Activated CD4-positive, CD25-positive, alpha-beta regulatory T cell treated with anti-CD3 and anti-CD28 coated beads, Interleukin-2, amount 50 U/mL, for 16 hours (primary cell): ENCODE measurements around the gene SLC38A3.
A peak's percentile ranks its signal among the peaks of the same experiment; 100 is the strongest.
"Not testable (repeated sequence)": the region's sequence is repeated elsewhere in the genome, so short reads cannot be mapped to it uniquely, and the experiment has no call there.

Source experiments
- DNase-seq: peaks from one replicate; pipeline ENCODE4 v3.0.0-alpha.2; 2020; ENCODE audit warnings: low read depth, low spot score

Gene SLC38A3

DNA sequence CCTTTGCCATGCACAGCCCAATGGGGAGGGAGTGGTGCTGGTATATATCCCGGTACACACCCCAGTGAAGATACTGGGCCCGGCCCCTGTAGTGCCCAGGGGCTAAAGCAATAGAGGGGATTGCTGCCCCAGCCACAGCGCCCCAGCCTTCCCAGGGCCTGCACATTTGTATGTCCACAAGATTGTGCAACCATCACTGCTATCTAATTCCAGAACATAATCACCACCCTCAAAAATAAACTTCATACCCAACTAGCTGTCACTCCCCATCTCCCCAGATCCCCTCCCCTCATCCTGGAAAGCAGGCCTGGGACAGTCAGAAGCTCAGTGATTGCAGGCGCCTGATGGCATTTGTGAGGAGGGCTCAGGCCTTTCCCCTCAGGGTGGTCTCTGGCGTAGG is 44.4 kb downstream of the SLC38A3 start:
- DNase-seq: no peak

DNA sequence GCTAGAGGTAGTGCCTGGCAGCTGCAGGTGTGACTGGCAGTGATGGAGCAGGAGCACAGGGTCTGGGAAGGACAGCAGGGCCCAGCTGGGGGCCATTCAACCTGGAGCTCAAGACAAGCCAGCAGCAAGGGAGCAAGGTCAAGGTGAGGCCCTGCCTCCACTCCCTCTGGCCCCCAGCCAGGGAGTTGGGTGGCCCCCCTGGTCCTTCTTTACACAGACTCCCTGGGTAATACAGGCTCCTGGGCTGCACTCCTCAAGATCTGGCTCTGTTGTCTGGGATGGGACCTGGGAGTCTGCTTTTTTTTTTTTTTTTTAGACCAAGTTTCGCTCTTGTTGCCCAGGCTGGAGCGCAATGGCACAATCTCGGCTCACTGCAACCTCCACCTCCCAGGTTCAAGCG is 45.4 kb downstream of the SLC38A3 start:
- no peak for DNase-seq

DNA sequence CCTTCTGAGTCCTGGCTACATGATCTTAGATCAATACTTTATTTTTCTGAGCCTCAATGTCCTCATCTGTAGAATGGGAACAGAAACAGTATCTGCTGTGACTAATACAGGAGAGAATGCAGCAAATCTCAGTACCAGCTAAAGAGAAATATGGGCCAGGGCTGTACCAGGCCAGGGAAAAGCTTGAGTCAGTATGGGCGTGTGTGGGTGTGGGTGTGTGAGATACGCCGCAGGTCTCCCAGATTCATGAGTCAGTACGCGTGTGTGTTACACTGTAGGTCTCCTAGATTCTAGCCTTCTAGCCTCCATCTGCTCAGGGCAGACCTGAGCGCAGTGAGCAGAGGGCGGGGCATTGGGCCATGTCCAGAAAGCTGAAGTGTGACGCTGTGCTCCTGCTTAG is 46.1 kb downstream of the SLC38A3 start:
- DNase-seq: no peak

DNA sequence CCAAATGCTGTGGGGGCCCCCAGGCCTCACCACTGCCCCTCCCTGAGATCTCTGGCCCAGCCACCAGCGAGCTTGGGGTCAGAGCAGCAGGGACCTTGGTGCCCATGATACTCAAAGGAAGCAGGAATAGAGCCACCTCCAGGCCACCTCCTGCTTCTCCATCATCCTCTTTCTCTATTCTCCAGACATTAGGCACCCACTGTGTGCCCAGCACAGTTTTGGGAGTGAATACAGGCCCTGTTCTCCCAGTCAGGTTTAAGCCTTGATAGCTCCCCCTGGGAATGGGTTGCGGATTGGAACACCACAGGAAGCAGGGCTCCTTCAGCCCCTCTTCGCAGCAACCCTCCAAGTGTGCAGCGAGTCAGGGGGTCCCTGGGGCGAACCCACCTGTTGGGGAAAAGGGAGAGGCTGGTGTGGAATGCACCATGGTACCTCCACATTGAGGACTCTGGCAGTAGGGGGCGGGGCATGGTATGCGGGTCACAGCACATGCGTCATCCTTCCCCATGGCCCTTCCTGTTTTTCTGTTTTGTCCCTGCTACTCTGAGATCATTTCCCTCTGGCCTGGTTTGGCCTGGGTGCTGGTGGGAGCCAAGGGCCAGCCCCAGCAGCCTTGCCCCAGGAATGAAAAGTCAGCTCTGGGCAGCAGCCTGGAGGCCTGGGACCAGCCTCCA is 49.6 kb downstream of the SLC38A3 start:
- no peak for DNase-seq

DNA sequence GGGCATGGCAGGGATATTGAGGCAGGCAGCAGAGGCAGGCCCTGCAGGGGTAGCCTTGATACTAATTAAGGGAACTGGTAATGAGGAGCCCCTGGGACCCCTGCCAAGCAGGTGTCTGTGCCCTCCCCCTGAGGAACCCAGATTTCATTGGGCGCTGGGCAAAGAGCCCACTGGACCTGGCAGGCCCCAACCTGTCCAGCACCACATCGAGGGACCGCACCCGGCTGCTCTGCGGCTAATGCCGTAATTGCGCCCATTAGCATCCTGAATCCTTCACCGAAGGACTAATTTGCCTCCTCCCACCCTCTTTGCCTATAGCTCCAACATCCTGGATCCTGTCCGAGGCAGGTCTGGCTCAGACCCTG is 50.2 kb downstream of the SLC38A3 start:
- no peak for DNase-seq

DNA sequence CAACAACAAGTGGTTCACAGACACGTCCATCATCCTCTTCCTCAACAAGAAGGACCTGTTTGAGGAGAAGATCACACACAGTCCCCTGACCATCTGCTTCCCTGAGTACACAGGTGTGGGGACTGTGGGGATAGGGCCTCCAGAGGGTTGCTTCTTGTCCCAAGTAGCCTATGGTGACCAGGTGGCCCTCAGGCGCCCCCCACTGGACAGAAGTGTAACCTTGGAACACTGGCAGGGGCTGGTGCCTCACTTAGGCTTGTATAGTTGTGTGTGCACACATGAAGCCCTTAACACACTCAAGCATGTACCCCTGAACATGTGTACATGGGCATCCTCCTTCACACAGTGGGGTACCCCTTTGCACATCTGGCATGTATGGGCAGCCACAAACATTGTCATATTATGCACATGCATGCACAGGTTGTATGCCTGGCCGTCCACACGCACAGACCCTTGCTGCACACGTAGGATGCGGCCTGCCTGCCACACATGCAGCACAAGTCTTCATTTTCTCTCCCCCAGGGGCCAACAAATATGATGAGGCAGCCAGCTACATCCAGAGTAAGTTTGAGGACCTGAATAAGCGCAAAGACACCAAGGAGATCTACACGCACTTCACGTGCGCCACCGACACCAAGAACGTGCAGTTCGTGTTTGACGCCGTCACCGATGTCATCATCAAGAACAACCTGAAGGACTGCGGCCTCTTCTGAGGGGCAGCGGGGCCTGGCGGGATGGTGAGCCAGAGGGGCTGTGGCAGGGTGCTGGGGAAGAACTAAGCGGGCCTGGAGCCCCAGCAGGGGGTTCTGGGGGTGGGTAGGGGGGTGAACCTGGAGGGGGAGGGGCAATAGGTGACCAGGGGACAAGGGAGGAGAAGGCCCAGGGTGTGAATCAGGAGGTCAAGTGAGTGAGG is 52.2 kb downstream of the SLC38A3 start:
- DNase-seq: no peak

DNA sequence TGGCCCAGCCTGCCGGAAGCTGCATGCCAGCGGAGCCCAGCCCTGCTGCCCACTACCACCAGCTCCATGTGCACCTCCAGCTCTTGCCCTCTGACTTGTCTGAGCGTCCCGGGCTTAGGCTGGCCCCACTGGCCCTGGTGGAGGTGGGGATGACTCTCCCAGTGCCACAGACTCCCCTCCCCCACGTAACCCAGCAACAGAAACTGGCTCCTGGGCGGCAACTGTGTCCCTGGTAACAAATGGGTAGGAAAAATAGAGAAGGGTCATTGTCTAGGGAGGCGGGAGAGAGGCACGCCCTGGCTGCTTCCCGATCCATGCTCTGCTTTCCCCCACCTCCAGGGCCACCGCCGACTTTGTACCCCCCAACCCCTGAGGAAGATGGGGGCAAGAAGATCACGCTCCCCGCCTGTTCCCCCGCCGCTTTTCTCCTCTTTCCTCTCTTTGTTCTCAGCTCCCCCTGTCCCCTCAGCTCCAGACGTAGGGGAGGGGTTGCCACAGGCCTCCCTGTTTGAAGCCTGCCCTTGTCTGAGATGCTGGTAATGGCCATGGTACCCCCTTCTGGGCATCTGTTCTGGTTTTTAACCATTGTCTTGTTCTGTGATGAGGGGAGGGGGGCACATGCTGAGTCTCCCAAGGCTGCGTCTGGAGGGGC is 53.1 kb downstream of the SLC38A3 start:
- DNase-seq: no peak

DNA sequence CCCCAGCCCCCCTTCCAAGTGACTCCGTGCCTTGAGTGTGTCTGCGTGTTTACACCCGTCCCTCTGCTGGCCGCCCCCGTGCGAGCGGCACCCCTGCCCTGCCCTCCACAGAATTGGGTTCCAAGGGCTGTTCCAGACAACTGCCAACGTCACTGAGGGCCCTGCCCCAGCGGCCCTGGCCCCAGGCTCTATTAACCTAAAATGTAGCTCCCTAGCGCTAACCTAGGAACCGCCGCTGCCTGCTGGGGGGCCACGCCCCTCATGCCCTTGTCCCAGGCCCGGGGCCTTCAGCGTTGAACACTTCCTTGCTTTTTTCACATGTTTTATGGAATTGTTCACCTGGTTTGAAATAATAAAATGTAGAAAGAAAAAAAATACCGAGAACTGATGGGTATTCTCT is 53.9 kb downstream of the SLC38A3 start:
- no peak for DNase-seq

DNA sequence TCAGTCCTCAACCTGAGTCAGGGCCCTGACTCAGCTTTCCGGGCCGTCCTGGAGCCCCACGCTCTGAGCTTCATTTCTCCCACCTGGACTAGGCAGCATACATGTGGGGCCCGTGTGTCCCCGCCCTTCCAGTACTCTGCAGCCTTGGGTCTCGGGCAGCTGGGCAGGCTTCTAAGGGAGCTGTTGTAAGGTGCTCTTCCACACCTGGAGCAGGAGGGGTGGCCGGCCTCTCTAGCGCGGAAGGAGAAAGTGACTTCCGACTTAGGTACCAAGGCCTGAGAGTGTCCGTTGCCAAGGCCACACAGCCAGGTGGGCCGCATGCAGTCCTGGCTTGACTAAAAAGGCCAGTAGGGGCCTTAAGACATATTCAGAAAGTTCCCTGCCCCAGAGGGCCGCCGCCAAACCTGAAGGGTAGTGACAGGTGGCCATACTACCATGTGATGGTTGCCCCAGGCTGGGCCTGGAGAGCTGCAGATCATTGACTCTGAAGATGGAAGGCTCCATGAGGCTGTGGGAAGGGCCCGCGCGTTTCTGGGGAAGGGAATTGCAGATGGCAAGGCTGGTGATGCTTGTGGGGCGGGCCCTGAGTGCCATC is 54.5 kb downstream of the SLC38A3 start:
- DNase-seq: no peak

DNA sequence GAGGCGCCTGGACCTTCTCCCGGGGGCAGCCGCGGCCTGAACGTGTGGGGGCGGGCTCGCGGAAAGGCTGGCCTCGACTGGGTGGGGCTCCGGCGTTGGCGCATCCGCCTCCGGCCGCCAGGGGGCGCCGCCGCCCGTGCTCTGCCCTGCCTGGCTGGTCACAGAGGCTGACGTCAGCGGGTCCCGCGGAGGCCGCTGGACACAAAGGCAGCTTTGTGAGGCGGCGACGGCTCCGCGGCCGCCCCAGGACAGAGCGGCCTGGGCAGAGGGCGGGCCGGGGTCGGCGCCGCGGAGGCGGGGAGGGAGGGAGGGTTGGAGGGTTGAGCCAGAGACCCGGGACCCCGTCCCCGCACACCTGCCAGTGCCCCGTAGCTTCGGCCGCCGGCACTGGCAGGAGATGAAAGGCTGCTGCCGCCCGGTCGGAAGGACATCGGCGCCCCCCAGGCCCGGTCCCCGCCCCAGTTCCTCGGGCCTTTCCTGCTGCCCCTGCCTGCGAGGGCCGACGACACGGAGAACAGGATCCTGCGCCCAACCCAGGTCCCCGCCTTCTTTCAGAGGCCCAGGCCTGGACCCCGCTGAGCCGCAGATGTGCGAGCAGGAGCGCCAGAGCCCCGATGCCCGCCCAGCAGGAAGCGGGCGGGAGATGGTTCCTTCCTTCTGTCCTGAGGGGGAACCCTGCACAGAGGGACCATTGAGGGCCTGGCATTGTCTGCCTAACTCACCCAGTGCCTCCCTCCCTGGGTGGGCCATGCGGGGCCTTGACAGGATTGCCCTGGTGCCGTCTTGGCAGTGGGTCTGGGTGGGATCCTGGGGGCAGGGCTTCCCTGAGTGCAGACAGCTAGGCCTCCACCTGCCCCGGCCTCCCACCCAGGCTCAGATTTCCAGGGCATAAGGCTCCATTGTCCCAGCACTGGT is 55.2 kb downstream of the SLC38A3 start:
- peak; percentile 65 for DNase-seq

DNA sequence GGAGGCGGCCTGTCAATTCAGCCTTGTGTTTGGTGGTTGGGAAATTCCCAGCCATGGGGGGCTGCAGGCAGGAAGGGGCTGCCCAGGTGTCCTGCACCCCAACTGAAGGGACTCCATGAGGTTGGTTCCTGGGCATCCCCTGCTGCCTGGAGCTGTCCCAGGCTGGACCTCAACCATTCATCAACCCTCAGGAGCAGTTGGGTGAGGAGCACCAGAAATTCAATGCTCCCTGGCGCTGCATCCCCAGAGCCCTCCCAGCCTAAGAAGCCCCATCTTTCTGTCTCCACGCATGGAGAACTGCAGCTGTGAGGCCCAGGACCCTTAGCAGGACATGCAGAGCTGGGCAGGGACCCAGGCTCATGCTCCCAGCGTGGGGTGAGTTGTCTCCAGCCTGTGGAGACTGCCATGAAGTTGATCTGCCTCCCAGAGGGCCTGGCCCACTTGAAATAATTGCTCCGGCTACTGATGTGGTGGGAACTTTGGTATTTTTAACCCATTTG is 55.9 kb downstream of the SLC38A3 start:
- DNase-seq: no peak

DNA sequence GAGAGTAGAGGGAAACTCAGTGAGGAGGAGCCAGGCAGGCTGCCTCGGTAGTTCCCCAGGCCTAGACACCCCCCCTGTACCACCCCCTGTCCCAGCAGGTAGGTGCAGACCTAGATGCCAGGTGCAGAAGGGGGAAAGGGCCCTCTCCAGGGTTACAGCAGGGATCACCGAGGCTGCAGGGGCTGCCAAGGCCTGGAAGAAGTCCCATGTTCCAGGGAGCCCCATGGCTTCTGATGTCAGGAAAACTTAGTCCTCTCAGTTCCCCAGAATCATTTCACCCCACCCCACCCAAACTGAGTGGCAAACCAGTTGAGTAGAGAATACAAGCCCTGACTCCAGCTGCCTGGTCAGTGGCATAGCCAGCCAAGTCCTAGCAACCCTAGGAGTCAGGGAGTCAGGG is 56.4 kb downstream of the SLC38A3 start:
- DNase-seq: no peak

DNA sequence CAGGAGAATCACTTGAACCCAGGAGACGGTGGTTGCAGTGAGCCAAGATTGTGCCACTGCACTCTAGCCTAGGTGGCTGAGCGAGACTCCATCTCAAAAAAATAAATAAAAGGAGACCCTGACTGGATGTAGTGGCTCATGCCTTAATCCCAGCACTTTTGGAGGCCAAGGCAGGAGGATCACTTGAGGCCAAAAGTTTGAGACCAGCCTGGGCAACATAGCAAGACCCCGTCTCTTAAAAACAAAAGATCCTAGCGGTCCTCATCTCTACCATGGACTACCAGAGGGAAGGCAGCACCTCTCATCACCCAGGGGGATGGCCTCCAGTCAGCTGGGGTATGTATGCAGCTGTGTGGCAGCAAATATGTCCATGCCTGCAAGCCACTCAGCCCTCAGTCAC is 57.1 kb downstream of the SLC38A3 start:
- DNase-seq: not testable (repeated sequence)

DNA sequence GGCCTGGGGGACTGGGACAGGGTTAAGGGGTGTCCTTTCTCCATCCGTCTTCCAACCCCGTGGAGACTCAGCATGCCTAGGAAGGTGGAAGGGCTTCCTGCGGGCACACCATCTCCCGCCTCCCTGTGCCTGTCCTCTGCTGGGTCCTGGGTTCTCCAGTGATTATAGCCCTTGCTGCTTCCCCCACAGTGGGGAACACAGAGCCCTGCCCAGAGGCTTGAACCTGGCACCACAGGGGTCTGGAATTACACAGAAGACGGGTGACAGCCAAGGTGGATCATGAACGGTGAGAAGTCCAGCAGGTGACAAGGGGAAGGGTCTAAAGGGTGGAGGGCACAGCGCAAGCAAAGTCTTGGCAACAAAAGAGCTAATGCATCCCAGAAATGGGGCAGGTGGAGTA is 57.7 kb downstream of the SLC38A3 start:
- DNase-seq: no peak

DNA sequence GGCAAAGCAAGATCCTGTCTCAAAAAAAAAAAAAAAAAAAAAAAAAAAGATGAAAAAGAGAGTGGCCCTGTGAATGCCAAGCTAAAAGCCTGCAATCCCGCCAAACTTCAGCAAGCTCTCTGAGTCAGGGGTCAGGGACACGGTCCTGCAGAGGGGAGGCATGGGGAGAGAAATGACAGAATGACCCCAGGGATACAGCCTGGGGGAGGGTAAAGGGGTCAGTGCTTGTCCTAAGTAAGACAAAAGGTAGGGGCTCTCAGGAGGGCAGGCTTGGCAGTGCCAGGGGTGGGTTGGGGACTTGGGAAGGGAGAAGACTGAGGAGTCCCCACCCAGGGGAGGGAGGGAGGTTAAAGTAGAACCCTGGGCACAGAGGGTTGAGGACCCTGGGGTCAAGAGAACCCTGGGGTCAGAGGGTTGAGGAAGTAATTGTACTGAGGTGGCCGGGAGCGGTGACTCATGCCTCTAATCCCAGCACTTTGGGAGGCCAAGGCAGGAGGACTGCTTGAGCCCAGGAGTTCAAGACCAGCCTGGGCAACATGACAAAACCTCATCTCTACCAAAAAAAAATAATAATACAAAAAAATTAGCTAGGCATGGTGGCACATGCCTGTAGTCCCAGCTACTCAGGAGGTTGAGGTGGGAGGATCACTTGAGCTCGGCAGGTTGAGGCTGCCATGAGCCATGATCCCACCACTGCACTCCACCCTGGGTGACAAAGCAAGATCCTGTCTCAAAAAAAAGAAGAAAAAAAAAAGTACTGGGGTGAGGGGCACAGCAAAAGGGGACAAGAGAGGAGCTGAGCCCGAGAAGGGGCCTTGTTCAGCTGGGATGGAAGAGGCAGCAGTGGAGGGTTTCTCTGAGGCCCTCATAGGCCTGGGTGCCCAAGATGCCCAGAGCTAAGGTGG is 58.7 kb downstream of the SLC38A3 start:
- no peak for DNase-seq

DNA sequence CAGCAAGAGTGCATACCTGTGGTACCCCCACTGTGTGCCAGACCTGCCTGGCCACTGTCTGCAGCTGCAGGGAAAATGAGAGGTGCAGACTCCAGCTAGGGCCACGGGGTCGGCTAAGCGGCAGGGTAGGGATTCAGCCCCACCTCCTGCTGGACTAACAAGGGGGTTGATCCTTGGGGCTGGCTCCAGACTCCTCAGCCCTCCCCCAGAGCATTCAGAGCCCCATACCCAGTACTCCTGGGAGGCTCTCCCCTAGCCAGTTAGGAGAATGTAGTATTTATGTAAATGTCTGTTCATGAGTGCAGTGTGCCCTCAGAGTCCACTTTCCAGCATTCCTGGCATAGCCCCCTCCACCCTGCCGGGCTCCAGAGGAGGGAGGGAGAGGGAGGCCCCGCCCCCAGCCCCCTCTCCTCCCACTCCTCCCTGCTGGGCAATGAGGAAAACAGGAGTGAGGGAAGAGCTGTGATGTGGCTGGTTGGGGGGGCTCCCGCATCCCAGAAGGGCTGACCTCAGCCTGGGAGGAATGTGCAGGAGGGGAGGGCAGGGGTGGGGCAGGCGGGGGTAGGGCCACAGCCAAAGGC is 59.4 kb downstream of the SLC38A3 start:
- DNase-seq: no peak

DNA sequence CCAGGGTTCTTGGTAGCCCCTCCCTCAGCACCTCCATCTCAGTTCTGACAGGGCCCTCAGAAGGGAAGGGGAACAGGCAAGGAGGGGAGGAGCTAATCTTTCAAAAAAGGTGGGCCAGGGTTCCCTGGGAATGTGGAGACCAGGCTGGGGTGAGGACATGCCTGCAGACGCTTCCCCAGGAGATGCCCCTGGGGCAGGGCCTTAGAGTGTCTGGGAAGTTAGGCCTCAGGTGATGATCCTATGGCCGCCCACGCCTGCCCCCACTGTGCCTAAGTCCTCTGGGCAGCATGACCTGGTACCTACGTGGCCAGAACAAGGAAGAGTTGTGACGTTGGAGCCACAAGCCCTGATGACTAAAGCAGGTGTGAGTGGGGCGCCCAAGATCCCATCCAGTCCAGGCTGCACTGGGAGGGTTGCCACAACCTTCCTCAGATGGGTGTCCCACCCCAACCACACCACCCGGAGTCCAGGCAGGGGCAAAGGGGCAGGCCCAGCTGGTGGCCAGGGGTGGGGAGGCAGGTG is 60.0 kb downstream of the SLC38A3 start:
- no peak for DNase-seq

DNA sequence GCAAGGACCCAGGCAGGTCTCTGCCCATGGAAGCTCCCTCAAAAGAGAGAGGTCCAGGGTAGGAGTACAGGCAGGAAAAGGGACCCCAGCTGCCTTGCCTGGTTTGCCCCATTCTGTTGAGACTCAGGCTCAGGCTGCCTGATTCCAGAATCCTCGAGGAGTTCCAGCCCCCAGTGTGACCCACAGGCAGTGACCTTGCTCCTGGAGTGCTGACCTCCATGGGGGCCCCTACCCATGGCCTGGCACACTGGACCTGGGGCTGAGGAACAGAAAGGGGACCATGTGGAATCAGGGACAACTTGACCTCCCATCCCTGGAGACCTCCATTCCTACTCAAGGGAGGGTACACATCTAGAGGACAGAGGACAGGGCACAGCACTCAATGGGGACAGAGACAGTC is 60.5 kb downstream of the SLC38A3 start:
- DNase-seq: no peak

DNA sequence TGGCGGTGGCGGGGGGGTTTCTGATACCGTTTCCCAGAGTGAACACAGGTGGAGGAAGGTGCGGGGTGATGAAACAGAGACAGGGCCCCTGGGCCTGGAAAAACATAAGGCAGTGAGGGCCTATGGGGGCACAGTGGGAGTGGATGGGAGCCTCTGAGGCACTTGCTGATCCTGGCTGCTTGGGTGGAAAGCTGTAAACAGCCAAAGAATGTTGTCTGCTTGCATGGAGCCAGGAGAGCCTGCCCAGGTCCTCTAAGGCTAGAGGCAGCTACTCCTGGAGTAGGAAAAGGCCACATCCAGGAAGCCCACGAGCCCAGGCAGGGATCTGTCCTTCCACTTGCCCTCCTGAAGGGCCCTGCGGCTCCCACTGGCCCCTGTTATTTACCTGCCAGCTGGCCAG is 60.9 kb downstream of the SLC38A3 start:
- DNase-seq: no peak
